ENCODE measurements around the gene CDKL1. TPM values are rescaled to one million over a fixed set of nuclear protein-coding genes. Genes with fewer than 3 reads are reported as not detected.

The CDKL1 gene
- total RNA-seq, 1 donor from 2014 or later: 3.4 TPM

GRCh38 chr14:50312734-50313054 is 84.0 kb downstream of the CDKL1 start:
- Mint-ChIP-seq H3K36me3 (ENCODE audit: unreplicated experiment) (peaks cover 17% of the 10 kb centered on the region), H3K9me3 (ENCODE audit: unreplicated experiment) (peaks cover 2% of the 10 kb centered on the region), H3K4me3 (ENCODE audit: unreplicated experiment) (peak overlapping the region; percentile 93), H3K27me3 (ENCODE audit: unreplicated experiment) (no peaks in the 10 kb centered on the region), H3K4me1 (ENCODE audit: low read depth, unreplicated experiment) (peaks cover 8% of the 10 kb centered on the region), H3K27ac (ENCODE audit: unreplicated experiment) (peak overlapping the region; percentile 92)
- DNase-seq: no peak
- no peak for TF ChIP-seq CTCF (IDR thresholded peaks at IDR 0.05; ENCODE audit: partially characterized antibody, unreplicated experiment)

- H3K27me3 Mint-ChIP-seq (ENCODE audit: unreplicated experiment): no peaks in the 10 kb centered on the region
- H3K4me1 Mint-ChIP-seq (ENCODE audit: low read depth, unreplicated experiment): peaks cover 8% of the 10 kb centered on the region
- DNase-seq: peak; percentile 98
- peaks cover 17% of the 10 kb centered on the region for H3K36me3 Mint-ChIP-seq (ENCODE audit: unreplicated experiment)
- H3K9me3 Mint-ChIP-seq (ENCODE audit: unreplicated experiment): peaks cover 2% of the 10 kb centered on the region
- H3K4me3 Mint-ChIP-seq (ENCODE audit: unreplicated experiment): peak within 1 kb of the TSS; percentile 94
- peak; percentile 59 for TF ChIP-seq CTCF (IDR thresholded peaks at IDR 0.05; ENCODE audit: partially characterized antibody, unreplicated experiment)
- H3K27ac Mint-ChIP-seq (ENCODE audit: unreplicated experiment): peak within 1 kb of the TSS; percentile 95
Measured at GRCh38 chr14:50311972-50312733, 84.5 kb downstream of the CDKL1 start, which contains the start of the genes DMAC2L and L2HGDH. TSS of gene DMAC2L (plus strand) at chr14:50312324. CDS start at chr14:50321488, 9,164 bp downstream. TSS of gene L2HGDH (minus strand) at chr14:50312229. CDS start at chr14:50312150, 79 bp downstream.

GRCh38 chr14:50311337-50311971 is 85.2 kb downstream of the CDKL1 start:
- no peaks in the 10 kb centered on the region for H3K27me3 Mint-ChIP-seq (ENCODE audit: unreplicated experiment)
- DNase-seq: no peak
- H3K4me3 Mint-ChIP-seq (ENCODE audit: unreplicated experiment): peak overlapping the region; percentile 94
- H3K4me1 Mint-ChIP-seq (ENCODE audit: low read depth, unreplicated experiment): peaks cover 8% of the 10 kb centered on the region
- peaks cover 17% of the 10 kb centered on the region for H3K36me3 Mint-ChIP-seq (ENCODE audit: unreplicated experiment)
- peaks cover 2% of the 10 kb centered on the region for H3K9me3 Mint-ChIP-seq (ENCODE audit: unreplicated experiment)
- TF ChIP-seq CTCF (IDR thresholded peaks at IDR 0.05; ENCODE audit: partially characterized antibody, unreplicated experiment): no peak
- peak overlapping the region; percentile 67 for H3K27ac Mint-ChIP-seq (ENCODE audit: unreplicated experiment)

GRCh38 chr14:50310445-50310844 is 86.2 kb downstream of the CDKL1 start:
- H3K27ac Mint-ChIP-seq (ENCODE audit: unreplicated experiment): no peak overlapping the region

More at GRCh38 chr14:50310445-50310844, 86.2 kb downstream of the CDKL1 start:
- no peaks in the 10 kb centered on the region for H3K27me3 Mint-ChIP-seq (ENCODE audit: unreplicated experiment)
- H3K4me1 Mint-ChIP-seq (ENCODE audit: low read depth, unreplicated experiment): peaks cover 8% of the 10 kb centered on the region
- DNase-seq: no peak
- peaks cover 11% of the 10 kb centered on the region for H3K36me3 Mint-ChIP-seq (ENCODE audit: unreplicated experiment)
- peak overlapping the region; percentile 21 for H3K4me3 Mint-ChIP-seq (ENCODE audit: unreplicated experiment)
- peaks cover 2% of the 10 kb centered on the region for H3K9me3 Mint-ChIP-seq (ENCODE audit: unreplicated experiment)
- no peak for TF ChIP-seq CTCF (IDR thresholded peaks at IDR 0.05; ENCODE audit: partially characterized antibody, unreplicated experiment)

Measured in glutamatergic neuron (in vitro differentiated cells).